ENCODE results near the gene FBXW5.

DNA sequence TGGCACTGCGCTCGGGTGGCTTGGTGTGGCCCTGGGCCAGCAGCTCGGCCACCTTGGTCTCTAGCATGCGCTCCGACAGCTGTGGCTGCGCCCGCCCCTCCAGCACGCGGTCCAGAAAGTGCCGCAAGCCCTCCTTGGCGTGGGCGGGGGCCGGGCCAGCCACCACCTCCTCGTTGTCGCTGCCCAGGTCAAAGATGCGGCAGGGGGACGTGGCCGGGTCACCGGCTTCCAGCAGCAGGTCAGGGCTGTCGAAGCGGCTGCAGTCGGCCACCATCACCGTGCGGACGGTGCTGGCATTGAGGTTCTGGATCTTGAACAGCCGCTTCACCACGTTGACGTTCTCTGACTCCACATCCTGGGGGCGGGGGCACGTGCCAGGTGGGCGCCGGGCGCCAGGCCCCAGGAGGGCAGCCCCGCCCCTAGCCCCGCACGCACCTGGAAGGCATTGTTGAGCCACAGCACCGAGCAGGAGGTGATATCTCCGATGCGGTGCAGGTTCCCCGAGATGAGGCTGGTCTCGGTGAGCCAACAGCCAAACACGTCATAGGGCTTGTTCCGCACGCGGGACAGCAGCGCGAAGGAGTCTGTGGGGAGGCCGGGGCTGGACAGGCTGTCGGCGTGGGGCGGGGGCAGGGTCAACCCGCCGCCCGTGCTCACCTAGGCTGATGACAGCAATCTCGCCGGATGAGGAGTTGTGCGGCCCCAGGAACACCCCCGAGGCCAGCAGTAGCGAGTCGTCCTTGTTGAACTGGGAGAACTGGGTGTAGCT, 2.2 kb downstream of the FBXW5 start:
- TF ChIP-seq, protein P1, sequence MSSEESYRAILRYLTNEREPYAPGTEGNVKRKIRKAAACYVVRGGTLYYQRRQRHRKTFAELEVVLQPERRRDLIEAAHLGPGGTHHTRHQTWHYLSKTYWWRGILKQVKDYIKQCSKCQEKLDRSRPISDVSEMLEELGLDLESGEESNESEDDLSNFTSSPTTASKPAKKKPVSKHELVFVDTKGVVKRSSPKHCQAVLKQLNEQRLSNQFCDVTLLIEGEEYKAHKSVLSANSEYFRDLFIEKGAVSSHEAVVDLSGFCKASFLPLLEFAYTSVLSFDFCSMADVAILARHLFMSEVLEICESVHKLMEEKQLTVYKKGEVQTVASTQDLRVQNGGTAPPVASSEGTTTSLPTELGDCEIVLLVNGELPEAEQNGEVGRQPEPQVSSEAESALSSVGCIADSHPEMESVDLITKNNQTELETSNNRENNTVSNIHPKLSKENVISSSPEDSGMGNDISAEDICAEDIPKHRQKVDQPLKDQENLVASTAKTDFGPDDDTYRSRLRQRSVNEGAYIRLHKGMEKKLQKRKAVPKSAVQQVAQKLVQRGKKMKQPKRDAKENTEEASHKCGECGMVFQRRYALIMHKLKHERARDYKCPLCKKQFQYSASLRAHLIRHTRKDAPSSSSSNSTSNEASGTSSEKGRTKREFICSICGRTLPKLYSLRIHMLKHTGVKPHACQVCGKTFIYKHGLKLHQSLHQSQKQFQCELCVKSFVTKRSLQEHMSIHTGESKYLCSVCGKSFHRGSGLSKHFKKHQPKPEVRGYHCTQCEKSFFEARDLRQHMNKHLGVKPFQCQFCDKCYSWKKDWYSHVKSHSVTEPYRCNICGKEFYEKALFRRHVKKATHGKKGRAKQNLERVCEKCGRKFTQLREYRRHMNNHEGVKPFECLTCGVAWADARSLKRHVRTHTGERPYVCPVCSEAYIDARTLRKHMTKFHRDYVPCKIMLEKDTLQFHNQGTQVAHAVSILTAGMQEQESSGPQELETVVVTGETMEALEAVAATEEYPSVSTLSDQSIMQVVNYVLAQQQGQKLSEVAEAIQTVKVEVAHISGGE (CRISPR knock-in tag; IDR thresholded peaks at IDR 0.05), result no peak
- TF ChIP-seq EZH2 (IDR thresholded peaks at IDR 0.05; ENCODE audit: borderline replicate concordance, control insufficient read depth, low read depth, low read length) (no peak), NR2C1 (IDR thresholded peaks at IDR 0.05) (no peak), PML (IDR thresholded peaks at IDR 0.05; ENCODE audit: low read length) (no peak), POLR2A (IDR thresholded peaks at IDR 0.05; ENCODE audit: low read depth, low read length) (no peak), TAF1 (IDR thresholded peaks at IDR 0.05; ENCODE audit: borderline replicate concordance, low read depth, low read length) (no peak), SP1 (IDR thresholded peaks at IDR 0.05; ENCODE audit: low read depth, low read length) (no peak), CREB1 (IDR thresholded peaks at IDR 0.05; ENCODE audit: low read depth) (no peak)
- TF ChIP-seq, protein P2, sequence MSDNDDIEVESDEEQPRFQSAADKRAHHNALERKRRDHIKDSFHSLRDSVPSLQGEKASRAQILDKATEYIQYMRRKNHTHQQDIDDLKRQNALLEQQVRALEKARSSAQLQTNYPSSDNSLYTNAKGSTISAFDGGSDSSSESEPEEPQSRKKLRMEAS (IDR thresholded peaks at IDR 0.05; ENCODE audit: low read depth, low read length), result no peak
- TF ChIP-seq, protein P3, sequence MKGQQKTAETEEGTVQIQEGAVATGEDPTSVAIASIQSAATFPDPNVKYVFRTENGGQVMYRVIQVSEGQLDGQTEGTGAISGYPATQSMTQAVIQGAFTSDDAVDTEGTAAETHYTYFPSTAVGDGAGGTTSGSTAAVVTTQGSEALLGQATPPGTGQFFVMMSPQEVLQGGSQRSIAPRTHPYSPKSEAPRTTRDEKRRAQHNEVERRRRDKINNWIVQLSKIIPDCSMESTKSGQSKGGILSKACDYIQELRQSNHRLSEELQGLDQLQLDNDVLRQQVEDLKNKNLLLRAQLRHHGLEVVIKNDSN (IDR thresholded peaks at IDR 0.05; ENCODE audit: borderline replicate concordance, extremely low read length, insufficient read depth, low read depth, low read length), result no peak
- TF ChIP-seq, protein P4, sequence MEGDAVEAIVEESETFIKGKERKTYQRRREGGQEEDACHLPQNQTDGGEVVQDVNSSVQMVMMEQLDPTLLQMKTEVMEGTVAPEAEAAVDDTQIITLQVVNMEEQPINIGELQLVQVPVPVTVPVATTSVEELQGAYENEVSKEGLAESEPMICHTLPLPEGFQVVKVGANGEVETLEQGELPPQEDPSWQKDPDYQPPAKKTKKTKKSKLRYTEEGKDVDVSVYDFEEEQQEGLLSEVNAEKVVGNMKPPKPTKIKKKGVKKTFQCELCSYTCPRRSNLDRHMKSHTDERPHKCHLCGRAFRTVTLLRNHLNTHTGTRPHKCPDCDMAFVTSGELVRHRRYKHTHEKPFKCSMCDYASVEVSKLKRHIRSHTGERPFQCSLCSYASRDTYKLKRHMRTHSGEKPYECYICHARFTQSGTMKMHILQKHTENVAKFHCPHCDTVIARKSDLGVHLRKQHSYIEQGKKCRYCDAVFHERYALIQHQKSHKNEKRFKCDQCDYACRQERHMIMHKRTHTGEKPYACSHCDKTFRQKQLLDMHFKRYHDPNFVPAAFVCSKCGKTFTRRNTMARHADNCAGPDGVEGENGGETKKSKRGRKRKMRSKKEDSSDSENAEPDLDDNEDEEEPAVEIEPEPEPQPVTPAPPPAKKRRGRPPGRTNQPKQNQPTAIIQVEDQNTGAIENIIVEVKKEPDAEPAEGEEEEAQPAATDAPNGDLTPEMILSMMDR (IDR thresholded peaks at IDR 0.05 in 2 of 3, conservative IDR thresholded peaks at IDR 0.05 in 1 of 3; ENCODE audit: control insufficient read depth in 2 of 3, extremely low read depth in 1 of 3, insufficient read depth in 1 of 3, low read depth in 3 of 3, low read length in 3 of 3), result no peak
